Fibroblast of upper back skin (primary cell): Measurements from ENCODE around the gene WNT7B.

ENCODE experiments used
- DNase-seq: peaks from one replicate; pipeline ENCODE4 v3.0.0-alpha.2; 2013

Gene WNT7B

DNA sequence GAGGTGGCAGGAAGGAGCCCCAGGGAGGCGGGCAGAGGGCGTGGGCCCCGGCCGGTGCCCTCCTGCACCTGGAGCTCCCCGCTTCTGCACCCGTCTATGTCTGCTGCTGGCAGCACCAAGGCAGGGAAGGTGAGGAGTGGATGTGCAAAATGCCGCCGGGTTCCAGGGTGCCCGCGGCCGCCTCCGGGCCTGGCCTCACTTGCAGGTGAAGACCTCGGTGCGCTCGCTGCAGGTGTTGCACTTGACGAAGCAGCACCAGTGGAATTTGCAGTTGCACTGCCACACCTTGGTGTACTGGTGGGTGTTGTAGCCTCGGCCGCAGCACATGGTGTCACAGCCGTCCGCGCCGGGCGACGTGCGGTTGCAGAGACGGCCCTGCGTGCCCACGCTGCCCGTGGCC is 54.3 kb downstream of the WNT7B start:
- DNase-seq = no peak

DNA sequence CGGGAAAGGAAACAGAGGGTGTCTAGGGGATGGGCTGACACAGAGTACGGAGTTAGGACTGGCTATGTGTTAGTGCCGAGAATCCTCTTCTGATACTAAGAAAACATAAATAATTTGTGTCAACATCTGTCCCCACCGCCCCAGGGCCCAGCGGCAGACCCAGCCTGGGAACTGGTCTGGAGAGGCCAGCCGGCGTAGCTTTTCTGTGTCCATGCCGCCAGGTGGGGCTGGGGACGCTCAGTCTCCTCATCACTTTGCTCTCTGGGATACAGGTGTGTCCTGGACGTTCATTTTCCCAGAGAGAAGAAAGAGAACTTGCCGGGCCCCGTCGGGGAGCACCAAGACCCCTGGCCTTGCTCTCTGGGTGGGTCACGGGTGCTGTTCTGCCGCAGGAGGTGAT is 54.7 kb downstream of the WNT7B start:
- no peak for DNase-seq

DNA sequence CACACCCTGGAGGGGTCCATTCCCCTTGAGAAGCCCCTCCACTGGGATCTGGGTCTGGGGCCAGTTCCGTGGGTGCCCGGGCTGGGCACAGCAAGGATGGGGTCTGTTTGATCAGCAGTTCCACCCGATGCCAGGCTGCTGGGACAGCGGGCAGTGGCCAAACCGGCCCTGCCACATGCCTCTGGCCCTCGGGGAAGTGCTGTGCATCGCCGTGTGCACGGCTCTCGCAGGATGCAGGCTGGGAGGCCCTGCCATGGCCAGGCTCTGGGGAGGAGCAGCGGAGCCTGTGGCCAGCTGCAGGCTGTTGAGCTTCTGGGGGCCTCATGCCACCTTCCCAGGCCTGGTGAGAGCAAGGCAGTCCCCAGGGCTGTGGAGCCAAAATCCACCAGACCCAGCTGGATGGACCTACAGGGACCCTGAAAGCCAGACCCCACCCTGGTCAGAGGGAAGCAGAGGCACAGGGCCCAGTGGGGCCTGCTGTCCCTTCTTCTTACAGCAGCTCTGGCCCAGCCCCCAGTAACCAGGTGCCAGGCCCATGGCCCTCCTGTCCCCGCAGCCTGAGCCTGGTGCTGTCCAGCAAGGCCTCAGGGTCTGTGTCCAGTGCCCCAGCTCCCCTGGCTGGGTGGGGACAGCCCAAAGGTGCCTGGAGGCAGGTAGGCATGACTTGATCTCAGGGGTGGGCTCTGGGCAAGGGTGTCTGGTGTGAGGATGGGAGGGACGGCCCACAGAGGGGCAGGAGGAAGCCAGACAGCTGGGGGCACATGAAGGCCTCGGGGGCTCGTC is 57.3 kb downstream of the WNT7B start:
- DNase-seq = no peak

DNA sequence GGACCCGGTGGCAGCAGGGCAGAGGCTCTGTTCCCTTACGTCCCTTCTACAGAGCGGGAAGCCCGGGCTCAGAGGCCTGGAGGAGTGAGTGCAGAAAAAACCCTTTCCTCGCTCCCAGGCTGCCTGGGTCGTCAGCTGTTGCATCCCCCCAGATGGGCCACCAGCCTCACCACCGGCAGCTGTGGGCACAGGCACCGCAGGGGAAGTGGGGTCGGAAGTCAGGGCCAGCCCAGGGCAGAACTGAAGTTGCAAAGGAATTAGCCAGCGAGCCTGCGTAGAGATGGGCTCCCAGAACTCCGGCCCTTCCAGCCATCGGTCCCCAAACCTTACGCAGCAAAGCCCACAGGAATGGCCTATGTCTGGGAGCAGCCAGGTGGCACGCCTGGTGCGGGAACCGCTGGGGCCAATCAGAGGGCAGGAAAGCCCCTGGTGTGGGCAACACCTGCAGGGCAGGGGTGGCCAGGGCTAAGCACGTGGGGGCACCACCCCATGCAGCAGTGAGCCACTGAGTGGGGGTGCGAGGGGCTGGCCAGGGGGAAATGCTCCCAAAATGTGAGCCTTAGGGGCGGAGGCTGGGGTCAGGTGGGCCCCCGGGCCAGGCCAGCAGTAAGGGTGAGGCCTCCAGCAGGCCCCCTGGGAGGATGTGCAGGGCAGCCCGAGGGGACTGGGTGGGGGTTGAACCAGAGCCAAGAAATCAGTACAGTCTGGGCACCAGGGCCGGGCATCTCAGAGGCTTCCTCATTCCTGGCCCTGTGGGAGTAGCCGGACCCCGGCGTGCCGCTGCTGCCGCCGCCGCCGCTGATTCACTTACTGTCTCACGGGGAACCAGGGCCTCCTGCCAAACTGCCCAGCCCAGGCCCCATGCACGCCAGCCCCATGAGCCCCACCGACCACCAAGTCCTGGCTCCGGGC is 58.2 kb downstream of the WNT7B start:
- DNase-seq = no peak

DNA sequence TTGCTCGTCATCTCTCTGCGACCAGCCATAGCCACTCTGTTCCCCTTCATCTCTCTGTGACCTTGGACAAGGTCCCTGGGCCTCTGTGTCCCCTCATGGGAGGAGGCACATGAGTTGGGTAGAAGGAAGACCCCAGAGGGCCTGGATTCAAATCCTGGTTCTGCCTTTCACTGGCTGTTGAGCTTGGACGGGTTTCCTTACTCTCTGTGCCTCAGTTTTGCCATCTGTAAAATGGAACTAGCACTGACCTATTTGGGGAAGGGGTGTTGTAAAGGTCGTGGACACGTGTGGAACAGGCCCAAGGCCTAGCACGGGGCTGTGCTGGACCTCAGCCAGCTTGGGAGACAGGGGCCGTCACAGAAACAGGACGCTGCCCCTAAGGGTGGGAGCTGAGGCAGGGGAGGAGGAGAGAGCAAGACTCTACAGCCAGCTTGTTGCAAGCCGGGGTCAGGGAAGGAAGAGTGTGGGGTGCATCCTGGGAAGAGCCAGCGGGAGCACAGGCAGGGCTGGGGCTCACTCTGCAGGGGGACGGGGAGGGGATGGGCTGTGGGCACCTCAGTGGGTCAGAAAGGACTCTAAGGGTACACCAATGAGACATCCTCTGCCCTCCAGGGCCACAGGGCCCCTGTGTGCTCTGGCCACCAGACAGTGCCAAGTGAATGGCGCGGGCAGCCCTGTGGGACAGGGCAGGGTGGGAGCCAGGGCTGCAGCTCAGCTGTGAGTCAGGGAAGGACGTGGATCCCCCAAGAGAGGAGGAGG is 59.1 kb downstream of the WNT7B start:
- no peak for DNase-seq

DNA sequence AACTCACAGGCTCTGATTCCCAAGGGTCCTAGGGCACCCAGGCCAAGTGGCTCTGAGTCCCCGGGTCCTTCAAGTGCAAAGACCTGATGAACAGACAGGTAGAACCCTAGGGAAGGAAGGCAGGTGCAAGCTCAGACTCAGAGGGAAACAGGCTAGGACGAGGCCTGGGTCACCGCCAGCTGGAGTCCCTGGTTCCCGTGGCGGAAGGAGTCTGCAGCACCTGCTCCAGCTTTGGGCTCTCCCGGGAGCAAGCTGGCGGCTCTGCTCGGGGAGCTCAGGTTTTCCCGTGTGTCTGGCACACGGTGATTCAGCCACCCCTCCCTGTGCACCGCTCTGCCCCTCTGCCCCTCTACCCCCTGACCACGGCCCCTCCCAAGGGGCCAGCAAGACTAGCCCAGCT is 59.8 kb downstream of the WNT7B start:
- no peak for DNase-seq

DNA sequence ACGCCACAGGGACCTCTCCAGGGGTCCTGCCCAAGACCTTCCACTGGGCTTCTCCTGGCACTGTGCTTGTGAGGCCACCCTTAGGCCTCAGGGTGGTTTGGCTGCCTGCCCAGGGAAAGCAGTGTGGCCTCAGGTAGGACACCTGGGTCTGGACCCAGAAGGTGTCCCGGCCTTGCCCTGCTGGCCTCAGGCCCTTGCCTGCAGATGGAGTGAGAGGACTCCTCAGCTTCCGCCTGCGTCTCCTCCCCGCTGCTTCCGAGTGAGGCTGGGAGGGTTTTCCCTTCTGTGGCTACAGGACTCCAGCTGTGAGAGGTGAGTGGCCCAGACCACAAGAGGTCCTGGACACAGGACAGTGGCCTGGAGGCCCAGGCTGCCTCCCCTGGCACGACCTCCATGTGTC is 60.4 kb downstream of the WNT7B start:
- DNase-seq = no peak

DNA sequence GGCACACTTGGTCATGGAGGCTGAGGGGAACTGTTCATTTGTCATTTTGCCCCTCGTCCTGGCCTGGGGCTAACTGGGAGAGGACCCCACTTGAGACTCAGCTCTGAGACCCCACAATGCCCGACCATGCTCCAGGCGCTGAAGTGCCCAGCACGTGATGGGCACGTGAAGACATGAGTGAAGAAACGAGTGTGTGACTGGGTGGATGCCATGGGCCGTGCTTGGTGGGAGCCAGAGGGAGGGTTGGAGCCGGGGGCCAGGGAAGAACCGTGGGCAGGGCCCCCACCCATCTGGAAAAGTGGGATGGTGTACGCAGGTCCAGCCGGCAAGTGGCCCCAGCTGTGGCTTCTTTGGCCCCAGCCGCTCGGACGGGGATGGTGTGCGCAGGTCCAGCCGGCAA is 61.1 kb downstream of the WNT7B start:
- no peak for DNase-seq

DNA sequence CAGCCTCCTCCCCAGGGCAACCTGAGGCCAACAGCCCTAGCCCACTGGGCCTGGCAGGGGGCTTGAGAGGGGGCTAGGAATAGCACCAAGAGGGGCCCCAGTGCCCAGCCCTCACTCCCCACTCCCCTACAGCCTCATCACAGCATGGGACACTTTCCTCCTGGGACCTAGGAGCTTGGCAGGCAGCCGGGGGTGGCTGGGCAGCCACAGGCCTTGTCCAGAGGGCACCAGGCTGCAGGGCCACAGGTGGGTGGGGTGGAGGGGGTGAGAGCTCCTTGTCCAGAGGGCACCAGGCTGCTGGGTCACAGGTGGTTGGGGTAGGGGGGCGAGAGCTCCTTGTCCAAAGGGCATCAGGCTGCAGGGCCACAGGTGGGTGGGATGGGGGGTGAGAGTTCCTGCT is 61.8 kb downstream of the WNT7B start:
- DNase-seq = no peak

DNA sequence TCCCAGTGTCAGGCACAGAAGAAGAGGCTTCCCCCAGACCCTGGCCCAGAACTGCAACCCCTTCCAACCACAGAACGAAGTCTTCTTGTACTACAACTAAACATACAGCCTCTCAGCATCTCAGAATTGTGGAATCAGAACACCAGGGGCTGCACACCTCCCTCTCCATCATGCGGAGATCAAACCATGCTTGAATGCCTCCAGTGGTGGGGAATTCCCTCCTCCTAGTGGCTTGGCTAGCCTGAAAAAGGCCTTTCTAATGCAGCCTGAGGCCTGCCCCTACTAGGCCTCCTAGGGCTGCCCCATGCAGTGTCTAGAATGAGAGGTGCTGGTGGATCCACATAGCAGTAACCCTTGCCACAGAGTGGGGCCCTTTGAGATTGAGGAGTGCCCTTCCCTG is 62.7 kb downstream of the WNT7B start:
- no peak for DNase-seq

DNA sequence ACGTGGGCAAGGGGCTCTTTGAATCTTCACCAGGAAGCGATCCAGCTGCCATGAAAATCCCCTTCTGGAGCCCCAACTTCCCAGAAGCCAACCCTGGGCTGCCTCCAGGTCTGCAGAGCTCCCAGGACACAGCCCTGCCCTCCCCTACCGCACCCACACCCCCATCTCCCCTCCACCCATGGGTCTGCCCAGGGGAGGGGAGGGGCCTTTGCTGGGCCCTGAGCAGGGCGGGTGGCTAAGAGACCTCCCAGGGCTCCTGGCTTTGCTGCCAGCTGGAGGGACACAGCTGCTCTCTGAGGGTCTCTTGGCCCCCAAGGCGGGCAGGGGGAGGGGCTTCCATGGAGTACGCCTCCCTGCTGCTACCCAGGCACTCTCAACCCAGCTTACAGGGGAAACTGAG is 64.1 kb downstream of the WNT7B start:
- DNase-seq = no peak

DNA sequence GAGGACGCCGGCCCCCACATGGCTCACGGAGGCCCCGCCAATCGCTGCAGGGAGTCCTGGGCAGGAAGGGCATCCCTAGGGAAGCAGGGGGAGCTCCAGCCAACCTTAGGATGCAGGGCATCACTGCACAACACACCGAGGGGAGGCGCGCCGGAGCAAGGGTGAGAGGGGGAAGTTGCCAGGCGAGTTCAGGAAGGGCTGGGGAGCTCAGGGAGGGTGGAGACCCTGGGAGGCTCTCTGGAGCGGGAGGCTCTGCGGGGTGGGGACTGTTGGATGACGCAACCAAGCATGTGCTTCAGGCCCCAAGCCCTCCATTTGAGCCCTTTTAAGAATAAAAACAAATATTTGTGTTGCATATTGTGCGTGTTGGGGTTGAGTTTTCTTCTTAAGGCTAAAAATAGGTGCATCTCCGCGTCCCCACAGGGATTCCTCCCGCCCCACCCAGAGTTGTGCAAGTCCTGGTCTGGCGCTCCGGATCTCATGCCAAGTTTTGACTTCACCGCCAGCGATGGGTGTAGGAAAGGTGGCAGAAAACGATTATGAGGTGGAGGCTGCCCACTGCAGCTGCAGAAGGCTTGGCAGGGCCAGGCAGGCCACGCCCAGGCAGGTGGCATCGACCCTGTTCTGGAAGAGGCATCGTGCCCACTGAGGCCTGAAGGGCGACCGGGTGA is 65.2 kb downstream of the WNT7B start:
- DNase-seq = no peak

DNA sequence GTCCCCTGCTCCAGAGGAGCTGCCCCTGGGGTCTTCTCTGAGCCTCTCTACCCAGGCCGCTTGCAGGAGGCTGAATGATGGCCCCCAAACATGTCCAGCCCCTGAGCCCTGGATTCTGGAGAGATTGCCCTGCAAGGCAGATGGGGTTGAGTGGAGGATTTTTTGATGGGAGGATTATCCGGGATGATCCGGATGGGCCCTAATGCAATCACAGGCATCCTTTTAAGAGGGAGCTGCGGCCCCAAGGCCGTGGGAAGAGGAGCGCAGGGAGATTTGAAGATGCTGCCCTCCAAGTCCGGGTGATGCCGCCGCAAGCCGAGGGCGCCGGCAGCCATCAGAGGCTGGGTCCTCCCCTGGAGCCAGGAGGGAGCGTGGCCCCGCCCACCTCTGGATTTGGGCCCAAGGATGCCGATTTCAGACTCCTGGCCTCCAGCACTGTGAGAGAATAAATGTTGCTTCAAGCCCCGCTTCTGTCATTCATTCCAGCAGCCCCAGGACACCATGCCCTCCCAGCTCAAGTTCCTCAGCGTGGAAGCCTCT is 66.0 kb downstream of the WNT7B start:
- DNase-seq = no peak

DNA sequence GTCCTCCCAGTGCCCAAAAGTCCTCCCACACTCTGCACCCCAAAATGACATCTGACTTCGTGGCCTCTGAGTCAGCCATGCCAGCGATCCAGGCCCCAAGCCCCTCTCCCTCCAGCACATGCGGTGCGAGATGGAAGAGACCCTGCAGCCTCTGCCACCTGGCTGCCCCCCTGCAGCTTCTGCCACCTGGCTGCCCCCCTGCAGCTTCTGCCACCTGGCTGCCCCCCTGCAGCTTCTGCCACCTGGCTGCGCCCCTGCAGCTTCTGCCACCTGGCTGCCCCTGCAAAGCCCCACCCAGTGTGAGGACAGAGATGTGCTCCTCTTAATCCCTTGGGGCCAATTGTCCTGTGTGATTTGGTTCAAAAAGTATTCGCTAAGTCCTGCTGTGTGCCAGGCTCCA is 68.0 kb downstream of the WNT7B start:
- DNase-seq = no peak

DNA sequence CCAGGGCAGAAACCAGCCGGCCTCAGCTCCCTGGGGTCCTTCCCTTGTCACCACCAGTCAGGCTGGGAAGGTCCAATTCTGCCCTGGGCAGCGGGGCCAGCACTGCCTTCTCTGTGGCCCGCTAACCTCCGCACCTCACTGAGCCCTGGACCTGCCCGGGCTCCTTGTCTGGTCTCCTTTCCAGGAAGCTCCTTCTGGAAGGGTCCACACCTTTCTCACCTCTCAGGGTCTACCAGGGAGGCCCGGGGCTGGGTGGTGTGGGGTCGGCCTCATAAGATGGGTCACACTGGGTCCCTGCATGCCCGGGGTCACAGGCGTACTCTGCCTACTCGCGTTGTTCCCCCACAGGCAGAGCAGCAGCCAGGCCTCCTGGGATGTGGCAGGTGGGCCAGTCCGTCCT is 69.0 kb downstream of the WNT7B start:
- DNase-seq = no peak

DNA sequence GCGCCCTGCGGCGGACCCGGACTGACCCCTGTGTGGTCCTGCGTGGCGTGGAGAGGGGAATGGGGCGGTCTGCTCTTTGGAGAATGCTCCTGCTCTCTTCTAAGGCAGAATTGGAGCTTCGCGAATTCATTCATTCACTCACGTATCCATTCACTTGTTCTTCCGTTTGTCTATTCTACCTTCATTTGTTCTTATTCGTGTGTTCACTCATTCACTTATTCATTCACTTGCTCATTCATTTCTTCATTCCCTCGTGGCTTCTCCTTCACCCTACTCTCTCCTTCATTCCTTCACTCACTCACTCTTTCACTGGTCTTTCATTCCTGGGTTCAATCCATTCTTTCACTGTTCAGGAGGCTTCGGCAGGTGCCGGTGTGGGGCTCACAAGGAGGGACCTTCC is 69.6 kb downstream of the WNT7B start:
- no peak for DNase-seq

DNA sequence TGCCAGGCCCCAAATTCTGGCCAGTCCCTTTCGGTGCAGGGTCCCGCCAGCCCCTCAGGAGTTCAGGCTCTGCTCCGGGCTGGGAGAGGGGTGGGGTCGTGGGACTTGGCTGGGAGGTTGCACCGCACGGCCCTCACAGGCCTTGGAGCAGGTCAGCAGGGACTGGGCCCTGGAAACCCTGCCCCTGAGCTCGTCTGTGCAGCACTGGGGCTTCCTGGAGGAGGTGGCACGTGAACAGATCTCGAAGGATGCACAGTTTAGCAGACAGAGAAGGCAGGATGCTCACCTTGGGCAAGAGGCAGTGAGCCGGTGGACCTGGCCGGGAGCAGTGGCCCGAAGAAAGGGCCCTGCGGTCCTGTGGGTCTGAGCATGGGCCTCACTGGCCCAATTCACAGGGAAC is 70.0 kb downstream of the WNT7B start:
- no peak for DNase-seq

DNA sequence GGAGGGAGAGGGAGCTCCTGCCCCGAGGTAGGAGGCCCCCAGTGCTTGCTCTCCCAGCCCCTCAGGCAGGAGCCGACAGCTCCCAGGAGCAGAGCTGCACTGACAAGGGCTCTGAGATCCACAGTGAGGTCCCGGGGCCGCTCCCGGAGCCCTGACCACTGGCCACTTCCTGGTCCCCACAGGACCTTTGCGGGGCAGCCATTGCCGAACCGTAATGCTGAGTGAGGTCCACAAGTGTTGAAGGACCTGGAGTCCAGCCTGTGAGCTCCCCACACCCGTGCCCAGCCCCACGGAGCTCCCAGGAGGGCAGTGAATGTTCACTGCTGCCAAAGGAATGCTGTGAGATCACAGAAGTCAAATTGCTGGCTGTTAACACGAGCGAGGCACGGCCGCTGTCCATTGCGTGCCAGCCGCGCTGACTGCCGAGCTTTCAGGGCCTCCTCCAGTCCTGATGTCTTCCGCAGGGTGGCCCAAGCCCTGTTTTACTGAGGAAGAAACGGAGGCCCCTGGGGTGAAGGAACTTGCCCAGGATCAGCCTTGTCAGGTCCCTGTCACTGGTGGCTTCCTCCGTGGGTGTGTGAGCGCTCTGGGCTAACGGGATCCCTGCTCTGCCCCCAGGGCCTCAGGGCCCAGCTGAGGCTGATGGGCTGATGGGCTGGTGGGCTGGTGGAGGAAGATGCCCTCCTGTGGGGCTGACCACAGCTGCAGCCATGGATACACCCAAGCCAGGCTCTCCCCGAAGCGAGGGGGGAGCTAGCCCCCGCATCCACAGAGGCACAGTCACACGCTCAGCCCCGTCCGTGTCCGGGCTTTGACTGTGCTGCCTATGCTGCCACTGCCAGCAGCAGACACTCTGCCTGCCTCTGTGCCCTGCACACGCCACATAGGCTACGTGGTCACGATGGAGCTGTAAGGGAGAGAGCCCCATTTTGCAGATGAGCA is 70.8 kb downstream of the WNT7B start:
- DNase-seq = peak; percentile 46

DNA sequence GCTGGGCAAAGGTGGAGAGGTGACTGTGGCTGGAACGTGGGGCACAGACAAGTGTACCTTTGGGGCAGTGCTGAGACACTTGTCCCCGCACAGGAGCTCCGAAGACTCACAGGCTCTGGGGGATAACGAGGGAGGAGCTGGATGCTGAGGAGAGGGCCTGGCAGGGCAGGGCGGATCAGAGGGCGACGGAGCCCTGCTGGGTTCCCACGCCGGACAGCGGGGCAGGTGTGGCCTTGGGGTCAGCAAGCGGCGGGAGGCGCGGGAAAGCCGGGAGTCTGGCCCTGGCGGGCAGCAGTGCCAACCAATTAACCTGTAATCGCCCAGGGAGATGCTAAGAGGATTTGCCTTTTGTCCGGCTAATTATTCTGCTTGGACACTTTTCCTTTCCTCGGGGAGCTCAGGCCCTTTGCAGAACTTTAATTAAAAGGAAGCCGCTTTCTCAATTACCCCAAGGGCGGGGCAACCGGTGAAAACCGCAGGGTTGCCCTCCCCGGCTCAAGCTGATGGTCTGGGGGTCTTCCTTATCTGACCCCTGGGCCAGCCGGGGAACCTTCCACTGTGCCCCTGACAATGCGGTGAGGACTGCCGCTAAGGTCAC is 71.5 kb downstream of the WNT7B start:
- no peak for DNase-seq

DNA sequence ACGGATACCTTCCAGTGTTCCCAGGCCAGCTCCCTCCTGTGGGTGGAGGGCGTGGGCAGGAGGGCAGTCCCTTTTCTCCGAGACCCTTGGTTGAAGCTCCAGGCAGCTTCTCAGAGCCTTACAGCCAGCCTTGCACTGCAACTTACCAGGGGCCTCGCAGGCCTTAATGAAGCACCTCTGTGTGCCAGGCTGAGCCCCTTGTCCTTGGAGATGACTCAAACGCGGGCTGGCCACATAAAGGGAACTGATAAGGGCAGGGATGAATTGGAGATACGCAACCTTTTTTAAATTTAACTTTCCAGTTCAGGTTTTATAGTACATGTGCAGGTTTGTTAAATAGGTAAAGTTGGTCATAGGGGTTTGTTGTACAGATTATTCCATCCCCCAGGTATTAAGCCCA is 72.7 kb downstream of the WNT7B start:
- no peak for DNase-seq
